GM23338 (cell line): ENCODE data around the gene IGF2. TPM values are rescaled to one million over a fixed set of nuclear protein-coding genes. Genes with fewer than 3 reads are reported as not detected.

Source experiments
- ATAC-seq: fragments of 200-7000 bp; cut with Tn5 transposase; 3 replicates; pipeline ENCODE4 v1.9.1; 2020
- DNase-seq: peaks from one replicate; pipeline ENCODE4 v3.0.0-alpha.2; 2015; ENCODE audit warnings: low spot score
- H2AFZ ChIP-seq: fragments of 200-600 bp; sonication (generic); 2 replicates; pipeline ENCODE4 v1.8.0; 2016; ENCODE audit warnings: antibody characterized with exemption, mild to moderate bottlenecking, moderate library complexity
- H3F3A ChIP-seq: fragments of 200-600 bp; sonication (generic); replicated peaks from 2 replicates; pipeline ENCODE4 v1.8.0; 2017; ENCODE audit warnings: antibody characterized with exemption, mixed run types, low read depth
- H3K27ac ChIP-seq: fragments of 200-600 bp; sonication (generic); 2 replicates; pipeline ENCODE4 v1.6.1; 2016; ENCODE audit warnings: low read depth
- H3K27me3 ChIP-seq: fragments of 200-600 bp; sonication (generic); 2 replicates; pipeline ENCODE4 v1.8.0; 2016; ENCODE audit warnings: mild to moderate bottlenecking, mixed run types, moderate library complexity; ENCODE audit not compliant: insufficient read depth
- H3K36me3 ChIP-seq: fragments of 200-600 bp; sonication (generic); 2 replicates; pipeline ENCODE4 v1.8.0; 2016; ENCODE audit warnings: mild to moderate bottlenecking; ENCODE audit not compliant: insufficient read depth
- H3K4me1 ChIP-seq: fragments of 200-600 bp; sonication (generic); 2 replicates; pipeline ENCODE4 v1.8.0; 2016; ENCODE audit warnings: mild to moderate bottlenecking, moderate library complexity; ENCODE audit not compliant: insufficient read depth
- H3K4me2 ChIP-seq: fragments of 200-600 bp; sonication (generic); 2 replicates; pipeline ENCODE4 v1.7.1; 2017; ENCODE audit warnings: mixed run types
- H3K4me3 ChIP-seq: fragments of 200-600 bp; sonication (generic); 2 replicates; pipeline ENCODE4 v1.6.1; 2016; ENCODE audit warnings: mixed run types
- H3K79me2 ChIP-seq: fragments of 200-600 bp; sonication (generic); replicated peaks from 2 replicates; pipeline ENCODE4 v1.8.0; 2017; ENCODE audit warnings: mild to moderate bottlenecking; ENCODE audit not compliant: insufficient read depth
- H3K9me2 ChIP-seq: fragments of 200-600 bp; sonication (generic); 2 replicates; pipeline ENCODE4 v1.8.0; 2017; ENCODE audit not compliant: insufficient read depth
- H4K20me1 ChIP-seq: fragments of 200-600 bp; sonication (generic); replicated peaks from 2 replicates; pipeline ENCODE4 v1.8.0; 2017; ENCODE audit warnings: mild to moderate bottlenecking; ENCODE audit not compliant: insufficient read depth
- H3K27ac Mint-ChIP-seq: 2 replicates; pipeline ENCODE4 v1.8.0; 2020; ENCODE audit warnings: inconsistent platforms, mild to moderate bottlenecking, moderate library complexity, mixed read lengths
- H3K27me3 Mint-ChIP-seq: 3 replicates; pipeline ENCODE4 v1.8.0; 2022; ENCODE audit warnings: low read depth, mild to moderate bottlenecking, moderate library complexity, mixed read lengths, inconsistent platforms; ENCODE audit not compliant: insufficient read depth, poor library complexity
- H3K36me3 Mint-ChIP-seq: 3 replicates; pipeline ENCODE4 v1.8.0; 2021; ENCODE audit warnings: low read depth, mild to moderate bottlenecking, inconsistent platforms, moderate library complexity, mixed read lengths
- H3K4me1 Mint-ChIP-seq: 3 replicates; pipeline ENCODE4 v1.8.0; 2020; ENCODE audit warnings: mild to moderate bottlenecking, inconsistent platforms, mixed read lengths
- H3K4me3 Mint-ChIP-seq: 3 replicates; pipeline ENCODE4 v1.8.0; 2021; ENCODE audit warnings: moderate library complexity, mild to moderate bottlenecking, inconsistent platforms, mixed read lengths
- H3K9me3 Mint-ChIP-seq: 3 replicates; pipeline ENCODE4 v1.8.0; 2020; ENCODE audit warnings: moderate library complexity, mild to moderate bottlenecking, inconsistent platforms, mixed read lengths
- CREB1 ChIP-seq: fragments of 250-450 bp; sonication (Bioruptor Pico); IDR thresholded peaks from 2 replicates; pipeline ENCODE4 v1.5.0; 2020; ENCODE audit warnings: low read depth, mild to moderate bottlenecking, moderate library complexity
- CTCF ChIP-seq, 2 experiments: fragments of 200-600 bp in 1 of 2; sonication (generic) in 1 of 2; conservative IDR thresholded peaks; 2 replicates each; pipeline versions ENCODE4 v1.5.1 to v1.6.1; 2016 to 2017; ENCODE audit warnings: antibody characterized with exemption in 2 of 2, low read depth in 2 of 2, mild to moderate bottlenecking in 2 of 2, moderate library complexity in 1 of 2
- ETS1 ChIP-seq: IDR thresholded peaks from 2 replicates; pipeline ENCODE4 v1.6.1; 2016; ENCODE audit warnings: antibody characterized with exemption
- EZH2 ChIP-seq: fragments of 200-600 bp; sonication (generic); IDR thresholded peaks from one replicate; pipeline ENCODE4 v1.8.0; 2017; ENCODE audit warnings: antibody characterized with exemption, mild to moderate bottlenecking, low read depth; ENCODE audit not compliant: unreplicated experiment
- EZH2phosphoT487 ChIP-seq: fragments of 200-600 bp; sonication (generic); IDR thresholded peaks from one replicate; pipeline ENCODE4 v1.8.1; 2018; ENCODE audit warnings: antibody characterized with exemption; ENCODE audit not compliant: unreplicated experiment
- JUNB ChIP-seq: IDR thresholded peaks from one replicate; pipeline ENCODE4 v1.6.1; 2016; ENCODE audit warnings: antibody characterized with exemption; ENCODE audit not compliant: unreplicated experiment
- NANOG ChIP-seq: IDR thresholded peaks from 2 replicates; pipeline ENCODE4 v1.6.1; 2016; ENCODE audit warnings: antibody characterized with exemption, borderline replicate concordance
- POLR2AphosphoS5 ChIP-seq: IDR thresholded peaks from 2 replicates; pipeline ENCODE4 v1.6.1; 2016; ENCODE audit warnings: antibody characterized with exemption, low read depth
- REST ChIP-seq: IDR thresholded peaks from one replicate; pipeline ENCODE4 v1.6.1; 2018; ENCODE audit warnings: antibody characterized with exemption; ENCODE audit not compliant: unreplicated experiment
- STAT1 ChIP-seq: IDR thresholded peaks from one replicate; pipeline ENCODE4 v1.6.1; 2016; ENCODE audit warnings: antibody characterized with exemption; ENCODE audit not compliant: unreplicated experiment
- ZNF114 ChIP-seq: fragments of 250-450 bp; sonication (Bioruptor Pico); IDR thresholded peaks from 2 replicates; pipeline ENCODE4 v1.5.0; 2020; ENCODE audit warnings: mild to moderate bottlenecking, moderate library complexity
- ZNF331 ChIP-seq: fragments of 250-450 bp; sonication (Bioruptor Pico); IDR thresholded peaks from 2 replicates; pipeline ENCODE4 v1.5.0; 2020; ENCODE audit warnings: low read depth, mild to moderate bottlenecking, moderate library complexity
- ZNF462 ChIP-seq: fragments of 250-450 bp; sonication (Bioruptor Pico); IDR thresholded peaks from 2 replicates; pipeline ENCODE4 v1.5.0; 2020; ENCODE audit warnings: mild to moderate bottlenecking, moderate library complexity
- polyA plus RNA-seq: library from polyadenylated mRNA; unstranded; fragments of >200 nt; fragmentation: Nextera tagmentation; extraction: Ambion mirVana; gene quantifications from 2 replicates; pipeline ENCODE4 v1.2.1, GENCODE V29; 2016
- total RNA-seq: library from RNA; depleted of rRNA; stranded (reverse); fragments of >200 nt; shearing (Covaris generic); gene quantifications from 2 replicates; pipeline ENCODE4 v1.2.3, GENCODE V29; 2014

IGF2 gene
- total and polyA plus RNA-seq, 2 experiments from 2014 or later, result 1.4 to 4.0 TPM

DNA sequence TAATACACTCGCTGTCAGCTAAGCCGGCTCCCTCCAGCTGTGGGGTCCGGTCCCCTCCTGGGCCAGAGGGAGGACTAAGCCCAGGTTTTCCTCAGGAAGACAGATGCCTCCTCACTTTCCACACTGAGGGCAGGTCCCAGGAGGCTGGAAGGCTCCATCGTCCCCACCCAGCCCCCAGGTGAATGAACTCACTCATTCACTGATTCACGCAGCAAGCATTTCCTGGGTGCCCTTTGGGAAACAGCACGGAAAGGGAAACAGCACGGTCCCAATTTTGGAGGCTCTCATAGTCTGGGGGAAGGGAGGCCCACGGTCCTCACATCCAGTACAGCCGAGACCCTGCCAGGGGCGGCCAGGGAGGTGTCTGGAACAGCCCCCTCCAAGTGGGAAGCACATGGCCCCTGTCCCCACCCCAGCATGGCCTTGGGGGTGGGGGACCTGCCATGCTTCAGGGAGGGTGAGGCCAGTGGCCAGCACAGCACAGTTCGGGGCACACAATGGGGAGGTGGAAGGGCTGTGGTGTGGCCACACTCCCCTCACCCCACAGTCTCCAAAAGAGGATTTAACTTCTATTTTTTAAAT lies 41.7 kb upstream of the IGF2 start:
- H3K4me3 Mint-ChIP-seq, result no peak overlapping the region
- Histone ChIP-seq H3K36me3 (no peaks in the 10 kb centered on the region), H3K27me3 (no peaks in the 10 kb centered on the region), H3K9me2 (no peaks in the 10 kb centered on the region), H3K4me3 (no peak overlapping the region), H3K4me2 (no peak overlapping the region), H2AFZ (no peak overlapping the region), H3F3A (no peaks in the 10 kb centered on the region), H3K79me2 (no peaks in the 10 kb centered on the region), H3K27ac (no peak overlapping the region), H4K20me1 (no peaks in the 10 kb centered on the region), H3K4me1 (no peaks in the 10 kb centered on the region)
- H3K36me3 Mint-ChIP-seq, result no peaks in the 10 kb centered on the region
- DNase-seq, result no peak
- H3K27me3 Mint-ChIP-seq, result peaks cover 18% of the 10 kb centered on the region
- H3K4me1 Mint-ChIP-seq, result no peaks in the 10 kb centered on the region; the same call in 2 of the 3 replicates
- no peaks in the 10 kb centered on the region for H3K9me3 Mint-ChIP-seq
- no peak overlapping the region for H3K27ac Mint-ChIP-seq
- no peak for ATAC-seq
- TF ChIP-seq CREB1 (no peak), JUNB (no peak), EZH2phosphoT487 (no peak), REST (no peak), ZNF462 (CRISPR knock-in tag) (no peak), CTCF (conservative IDR thresholded peaks at IDR 0.05; ENCODE audit: low read depth in 2 of 2) (no peak), NANOG (no peak), STAT1 (no peak), POLR2AphosphoS5 (no peak), ZNF114 (no peak), EZH2 (no peak), ETS1 (no peak), ZNF331 (CRISPR knock-in tag) (no peak)
